ENCODE data around the gene VCAM1.
"Not testable (repeated sequence)": the region's sequence is repeated elsewhere in the genome, so short reads cannot be mapped to it uniquely, and the experiment has no call there.

The VCAM1 gene

GRCh38 chr1:100719490-100719889 is at the start of gene VCAM1:
VCAM1 (plus strand) TSS chr1:100719742; CDS start chr1:100719861, 119 bp downstream.
- DNase-seq (ENCODE audit: low spot score): peak; percentile 55

- no peak for DNase-seq (ENCODE audit: low spot score)
Measured at GRCh38 chr1:100670083-100670482, 49.5 kb upstream of the VCAM1 start.

- no peak for DNase-seq (ENCODE audit: low spot score)
Measured at GRCh38 chr1:100671601-100672000, 47.9 kb upstream of the VCAM1 start.

- DNase-seq (ENCODE audit: low spot score): no peak
Measured at GRCh38 chr1:100683448-100684349, 35.8 kb upstream of the VCAM1 start.

GRCh38 chr1:100699744-100700143 is 19.8 kb upstream of the VCAM1 start:
- no peak for DNase-seq (ENCODE audit: low spot score)

GRCh38 chr1:100700586-100700985 is 19.0 kb upstream of the VCAM1 start:
- no peak for DNase-seq (ENCODE audit: low spot score)

GRCh38 chr1:100703052-100703451 is 16.5 kb upstream of the VCAM1 start:
- no peak for DNase-seq (ENCODE audit: low spot score)

- DNase-seq (ENCODE audit: low spot score): no peak
Measured at GRCh38 chr1:100703716-100704115, 15.8 kb upstream of the VCAM1 start.

- DNase-seq (ENCODE audit: low spot score): no peak
Measured at GRCh38 chr1:100704473-100704872, 15.1 kb upstream of the VCAM1 start.

- DNase-seq (ENCODE audit: low spot score): no peak
Measured at GRCh38 chr1:100706296-100706695, 13.2 kb upstream of the VCAM1 start.

- DNase-seq (ENCODE audit: low spot score): no peak
Measured at GRCh38 chr1:100706856-100707255, 12.7 kb upstream of the VCAM1 start.

- no peak for DNase-seq (ENCODE audit: low spot score)
Measured at GRCh38 chr1:100708476-100709062, 11.0 kb upstream of the VCAM1 start.

GRCh38 chr1:100710906-100711682 is 8.4 kb upstream of the VCAM1 start:
- no peak for DNase-seq (ENCODE audit: low spot score)

GRCh38 chr1:100713027-100713426 is 6.5 kb upstream of the VCAM1 start:
- not testable (repeated sequence) for DNase-seq (ENCODE audit: low spot score)

- DNase-seq (ENCODE audit: low spot score): no peak
Measured at GRCh38 chr1:100713626-100714025, 5.9 kb upstream of the VCAM1 start.

- DNase-seq (ENCODE audit: low spot score): no peak
Measured at GRCh38 chr1:100714599-100714998, 4.9 kb upstream of the VCAM1 start.

GRCh38 chr1:100717218-100717617 is 2.3 kb upstream of the VCAM1 start:
- no peak for DNase-seq (ENCODE audit: low spot score)

GRCh38 chr1:100718581-100718980 is 961 bp upstream of the VCAM1 start:
- DNase-seq (ENCODE audit: low spot score): no peak

GRCh38 chr1:100720101-100720500 is 559 bp downstream of the VCAM1 start:
- DNase-seq (ENCODE audit: low spot score): no peak

- DNase-seq (ENCODE audit: low spot score): no peak
Measured at GRCh38 chr1:100720751-100721150, 1.2 kb downstream of the VCAM1 start.

GRCh38 chr1:100721526-100722207 is 2.1 kb downstream of the VCAM1 start:
- DNase-seq (ENCODE audit: low spot score): no peak

GRCh38 chr1:100722221-100722620 is 2.7 kb downstream of the VCAM1 start:
- DNase-seq (ENCODE audit: low spot score): no peak
